Common myeloid progenitor, CD34-positive (primary cell): ENCODE data around the gene RPRD1B.

ENCODE experiments used
- CTCF ChIA-PET: fragments of 350-600 bp; sonication (Branson Sonifier 250); formaldehyde crosslinking; loops from one replicate; lab custom pipeline; 2021; ENCODE audit warnings: antibody characterized with exemption; lab: Charles Lee
- POLR2A ChIA-PET: fragments of 350-600 bp; sonication (Branson Sonifier 250); formaldehyde crosslinking; loops from one replicate; lab custom pipeline; 2021; ENCODE audit warnings: antibody characterized with exemption; lab: Charles Lee
- DNase-seq, 3 donors: peaks; one replicate each; pipeline versions ENCODE4 v3.0.0 to v3.0.0-alpha.2; 2013
- H3K27ac ChIP-seq, 2 experiments: 1 replicate in 1 of 2; 2 replicates in 1 of 2; pipeline ENCODE4 v1.7.0; 2013; ENCODE audit warnings: inconsistent platforms in 2 of 2, low read length in 2 of 2, mild to moderate bottlenecking in 2 of 2, low read depth in 1 of 2, moderate library complexity in 1 of 2; ENCODE audit not compliant: severe bottlenecking in 2 of 2, insufficient read depth in 1 of 2, poor library complexity in 1 of 2
- H3K27me3 ChIP-seq, 5 experiments: replicated peaks in 2 of 5; 1 replicate in 3 of 5; 2 replicates in 2 of 5; pipeline versions ENCODE4 v1.6.1 to v1.7.0; 2013; ENCODE audit warnings: low read length in 4 of 5, mild to moderate bottlenecking in 2 of 5, moderate library complexity in 2 of 5, inconsistent platforms in 1 of 5; ENCODE audit not compliant: insufficient read depth in 5 of 5, control insufficient read depth in 4 of 5
- H3K36me3 ChIP-seq, 4 experiments: 1 replicate in 2 of 4; 2 replicates in 2 of 4; pipeline versions ENCODE4 v1.6.1 to v1.7.0; 2013; ENCODE audit warnings: low read length in 3 of 4, control low read depth in 1 of 4, mild to moderate bottlenecking in 1 of 4; ENCODE audit not compliant: control insufficient read depth in 4 of 4, insufficient read depth in 4 of 4
- H3K4me1 ChIP-seq, 4 experiments: 1 replicate in 3 of 4; 2 replicates in 1 of 4; pipeline versions ENCODE4 v1.6.1 to v1.7.1; 2013; ENCODE audit warnings: low read length in 3 of 4, mild to moderate bottlenecking in 3 of 4, control low read depth in 1 of 4, inconsistent platforms in 1 of 4, moderate library complexity in 1 of 4; ENCODE audit not compliant: control insufficient read depth in 4 of 4, insufficient read depth in 4 of 4; ENCODE audit errors: control extremely low read depth in 1 of 4
- H3K4me3 ChIP-seq, 7 experiments: 1 replicate in 4 of 7; 2 replicates in 3 of 7; pipeline versions ENCODE4 v1.5.1 to v1.7.0; 2013; ENCODE audit warnings: mild to moderate bottlenecking in 7 of 7, low read length in 6 of 7, moderate library complexity in 6 of 7, inconsistent platforms in 2 of 7, low read depth in 2 of 7, control low read depth in 1 of 7; ENCODE audit not compliant: insufficient read depth in 4 of 7, control insufficient read depth in 1 of 7; ENCODE audit errors: extremely low read depth in 1 of 7
- H3K9me3 ChIP-seq, 5 experiments: 1 replicate in 4 of 5; 2 replicates in 1 of 5; pipeline versions ENCODE4 v1.6.1 to v1.7.1; 2013; ENCODE audit warnings: low read length in 4 of 5, mild to moderate bottlenecking in 2 of 5, inconsistent platforms in 1 of 5, low read depth in 1 of 5, moderate library complexity in 1 of 5; ENCODE audit not compliant: control insufficient read depth in 4 of 5, insufficient read depth in 2 of 5; ENCODE audit errors: control extremely low read depth in 1 of 5
- WGBS: methylation state at CpG from one replicate; pipeline ENCODE4 v1.1.5; 2013; ENCODE audit not compliant: insufficient coverage; 5-methylcytosine and 5-hydroxymethylcytosine counted together

Gene RPRD1B

GRCh38 chr20:38034961-38035360 is 1.4 kb downstream of the RPRD1B start:
- WGBS: 96% methylated on average over 4 of the region's 6 CpGs
- H3K9me3 ChIP-seq: no peaks in the 10 kb centered on the region
- peak overlapping the region in 5 of 7 experiments; percentile 87 to 96 (median 96) for H3K4me3 ChIP-seq
- ChIA-PET POLR2A (no interaction called here), CTCF (interaction anchor here (1.4 kb wide), 2 partner anchors 9 to 23 kb away, joined by 3 read pairs; no protein-coding TSS in a partner anchor)
- H3K27me3 ChIP-seq: no peaks in the 10 kb centered on the region
- peak overlapping the region; percentile 92 to 94 for H3K27ac ChIP-seq
- H3K36me3 ChIP-seq: peaks cover 0 to 21% (median 6%) of the 10 kb centered on the region in 4 experiments
- DNase-seq: no peak
- H3K4me1 ChIP-seq: peaks cover 13 to 38% (median 26%) of the 10 kb centered on the region in 4 experiments

- peaks cover 0 to 31% (median 11%) of the 10 kb centered on the region in 4 experiments for H3K36me3 ChIP-seq
- no peaks in the 10 kb centered on the region for H3K27me3 ChIP-seq
- DNase-seq: no peak
- 73% methylated on average over 3 of the region's 5 CpGs for WGBS
- no peaks in the 10 kb centered on the region for H3K9me3 ChIP-seq
- H3K27ac ChIP-seq: no peak overlapping the region
- ChIA-PET CTCF (interaction anchor here (0.9 kb wide), 1 partner anchor 11 kb away, joined by 3 read pairs; no protein-coding TSS in a partner anchor), POLR2A (no interaction called here)
- H3K4me1 ChIP-seq: peaks cover 13 to 38% (median 26%) of the 10 kb centered on the region in 4 experiments
- H3K4me3 ChIP-seq: no peak overlapping the region
Observed at GRCh38 chr20:38036366-38036765, 2.8 kb downstream of the RPRD1B start.

GRCh38 chr20:38040276-38040675 is 6.7 kb downstream of the RPRD1B start:
- H3K4me3 ChIP-seq: no peak overlapping the region
- H3K4me1 ChIP-seq: peaks cover 0 to 9% (median 4%) of the 10 kb centered on the region in 4 experiments
- CTCF ChIA-PET: interaction anchor here (0.9 to 6.9 kb wide), 3 partner anchors 10 to 17 kb away, joined by 3 to 30 read pairs (median 6); no protein-coding TSS in a partner anchor
- POLR2A ChIA-PET: no interaction called here
- no peak for DNase-seq
- WGBS: no CpG with 5 or more reads among the region's 1 CpG
- H3K27ac ChIP-seq: no peak overlapping the region
- H3K9me3 ChIP-seq: no peaks in the 10 kb centered on the region
- H3K36me3 ChIP-seq: peaks cover 16 to 64% (median 33%) of the 10 kb centered on the region in 4 experiments
- H3K27me3 ChIP-seq: no peaks in the 10 kb centered on the region

GRCh38 chr20:38043512-38044300 is 10.2 kb downstream of the RPRD1B start:
- WGBS: 100% methylated on average over 7 of the region's 10 CpGs
- CTCF ChIA-PET: interaction anchor here (0.8 to 6.9 kb wide), 3 partner anchors 9 to 13 kb away, joined by 3 to 30 read pairs (median 6); no protein-coding TSS in a partner anchor
- Histone ChIP-seq H3K27me3 (no peaks in the 10 kb centered on the region), H3K36me3 (peaks cover 17 to 60% (median 36%) of the 10 kb centered on the region in 4 experiments), H3K4me3 (no peak overlapping the region), H3K27ac (no peak overlapping the region), H3K9me3 (no peaks in the 10 kb centered on the region), H3K4me1 (no peaks in the 10 kb centered on the region)
- DNase-seq: peak in 2 of 3 donors; percentile 8 to 21
- POLR2A ChIA-PET: no interaction called here

GRCh38 chr20:38044685-38045084 is 11.1 kb downstream of the RPRD1B start:
- CTCF ChIA-PET: interaction anchor here (1.9 to 6.9 kb wide), 2 partner anchors 8 to 12 kb away, joined by 6 to 30 read pairs; no protein-coding TSS in a partner anchor
- Histone ChIP-seq H3K36me3 (peaks cover 17 to 64% (median 42%) of the 10 kb centered on the region in 4 experiments), H3K27me3 (no peaks in the 10 kb centered on the region), H3K4me3 (no peak overlapping the region), H3K9me3 (no peaks in the 10 kb centered on the region), H3K4me1 (no peaks in the 10 kb centered on the region), H3K27ac (no peak overlapping the region)
- WGBS: 80% methylated on average over 2 of the region's 3 CpGs
- POLR2A ChIA-PET: no interaction called here
- no peak for DNase-seq

GRCh38 chr20:38046572-38046971 is 13.0 kb downstream of the RPRD1B start:
- POLR2A ChIA-PET: no interaction called here
- no peak for DNase-seq

More at GRCh38 chr20:38046572-38046971, 13.0 kb downstream of the RPRD1B start:
- WGBS: 95% methylated on average over 4 of the region's 4 CpGs
- H3K4me1 ChIP-seq: peaks cover 0 to 3% (median 0%) of the 10 kb centered on the region in 4 experiments
- H3K36me3 ChIP-seq: peaks cover 17 to 60% (median 45%) of the 10 kb centered on the region in 4 experiments
- H3K4me3 ChIP-seq: no peak overlapping the region
- H3K27me3 ChIP-seq: no peaks in the 10 kb centered on the region
- no peak overlapping the region for H3K27ac ChIP-seq
- H3K9me3 ChIP-seq: no peaks in the 10 kb centered on the region
- CTCF ChIA-PET: interaction anchor here (0.7 to 6.9 kb wide), 4 partner anchors 10 to 175 kb away, joined by 3 to 30 read pairs (median 3); partner anchors contain the start of gene RPRD1B
